HepG2 (cell line): Measurements from ENCODE around the gene RAI14.

Source experiments
- AGO2 ChIP-seq: fragments of 200-400 bp; formaldehyde crosslinking; optimal IDR thresholded peaks from 2 replicates; pipeline ENCODE3; 2017; ENCODE audit warnings: mild to moderate bottlenecking, low read depth, low read length, moderate library complexity
- FOXM1 ChIP-seq: sonication (generic); formaldehyde crosslinking; IDR thresholded peaks from 2 replicates; pipeline ENCODE4 v1.5.0; 2020; ENCODE audit warnings: missing genetic modification reagents

- TF ChIP-seq FOXM1 (CRISPR knock-in tag) (no peak), AGO2 (no peak)
Observed at GRCh38 chr5:34817558-34818351, 161.6 kb downstream of the RAI14 start.
